ENCODE results near the gene HPN.
"Not testable (repeated sequence)": the region's sequence is repeated elsewhere in the genome, so short reads cannot be mapped to it uniquely, and the experiment has no call there.

The HPN gene

GRCh38 chr19:35099897-35100275, 58.4 kb downstream of the HPN start:
- no peaks in the 10 kb centered on the region for H3K36me3 ChIP-seq (ENCODE audit: insufficient read depth, low read length)
- no peaks in the 10 kb centered on the region for H3F3A ChIP-seq (ENCODE audit: insufficient read depth, low read length)
- no peaks in the 10 kb centered on the region for H3K27me3 ChIP-seq (ENCODE audit: insufficient read depth, low read length)
- H4K20me1 ChIP-seq (ENCODE audit: insufficient read depth, low read length), result no peaks in the 10 kb centered on the region
- H3K4me1 ChIP-seq (ENCODE audit: insufficient read depth, low read length, severe bottlenecking), result no peaks in the 10 kb centered on the region
- no peaks in the 10 kb centered on the region for H3K9me3 ChIP-seq (ENCODE audit: low read length)
- no peak overlapping the region for H2AFZ ChIP-seq (ENCODE audit: low read length)
- no peak overlapping the region for H3K27ac ChIP-seq (ENCODE audit: low read depth, low read length, poor library complexity, severe bottlenecking)
- TF ChIP-seq, protein P1, sequence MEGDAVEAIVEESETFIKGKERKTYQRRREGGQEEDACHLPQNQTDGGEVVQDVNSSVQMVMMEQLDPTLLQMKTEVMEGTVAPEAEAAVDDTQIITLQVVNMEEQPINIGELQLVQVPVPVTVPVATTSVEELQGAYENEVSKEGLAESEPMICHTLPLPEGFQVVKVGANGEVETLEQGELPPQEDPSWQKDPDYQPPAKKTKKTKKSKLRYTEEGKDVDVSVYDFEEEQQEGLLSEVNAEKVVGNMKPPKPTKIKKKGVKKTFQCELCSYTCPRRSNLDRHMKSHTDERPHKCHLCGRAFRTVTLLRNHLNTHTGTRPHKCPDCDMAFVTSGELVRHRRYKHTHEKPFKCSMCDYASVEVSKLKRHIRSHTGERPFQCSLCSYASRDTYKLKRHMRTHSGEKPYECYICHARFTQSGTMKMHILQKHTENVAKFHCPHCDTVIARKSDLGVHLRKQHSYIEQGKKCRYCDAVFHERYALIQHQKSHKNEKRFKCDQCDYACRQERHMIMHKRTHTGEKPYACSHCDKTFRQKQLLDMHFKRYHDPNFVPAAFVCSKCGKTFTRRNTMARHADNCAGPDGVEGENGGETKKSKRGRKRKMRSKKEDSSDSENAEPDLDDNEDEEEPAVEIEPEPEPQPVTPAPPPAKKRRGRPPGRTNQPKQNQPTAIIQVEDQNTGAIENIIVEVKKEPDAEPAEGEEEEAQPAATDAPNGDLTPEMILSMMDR (IDR thresholded peaks at IDR 0.05; ENCODE audit: low read length), result no peak
- TF ChIP-seq EZH2 (IDR thresholded peaks at IDR 0.05; ENCODE audit: borderline replicate concordance, low read length), result no peak
- H3K79me2 ChIP-seq (ENCODE audit: insufficient read depth, low read length), result no peaks in the 10 kb centered on the region
- H3K4me2 ChIP-seq (ENCODE audit: low read length), result no peak overlapping the region
- H3K9me2 ChIP-seq (ENCODE audit: low read depth, low read length), result no peaks in the 10 kb centered on the region
- no peak overlapping the region for H3K9ac ChIP-seq (ENCODE audit: low read length)
- no peak overlapping the region for H3K4me3 ChIP-seq (ENCODE audit: low read depth, low read length, poor library complexity, severe bottlenecking)

DNA sequence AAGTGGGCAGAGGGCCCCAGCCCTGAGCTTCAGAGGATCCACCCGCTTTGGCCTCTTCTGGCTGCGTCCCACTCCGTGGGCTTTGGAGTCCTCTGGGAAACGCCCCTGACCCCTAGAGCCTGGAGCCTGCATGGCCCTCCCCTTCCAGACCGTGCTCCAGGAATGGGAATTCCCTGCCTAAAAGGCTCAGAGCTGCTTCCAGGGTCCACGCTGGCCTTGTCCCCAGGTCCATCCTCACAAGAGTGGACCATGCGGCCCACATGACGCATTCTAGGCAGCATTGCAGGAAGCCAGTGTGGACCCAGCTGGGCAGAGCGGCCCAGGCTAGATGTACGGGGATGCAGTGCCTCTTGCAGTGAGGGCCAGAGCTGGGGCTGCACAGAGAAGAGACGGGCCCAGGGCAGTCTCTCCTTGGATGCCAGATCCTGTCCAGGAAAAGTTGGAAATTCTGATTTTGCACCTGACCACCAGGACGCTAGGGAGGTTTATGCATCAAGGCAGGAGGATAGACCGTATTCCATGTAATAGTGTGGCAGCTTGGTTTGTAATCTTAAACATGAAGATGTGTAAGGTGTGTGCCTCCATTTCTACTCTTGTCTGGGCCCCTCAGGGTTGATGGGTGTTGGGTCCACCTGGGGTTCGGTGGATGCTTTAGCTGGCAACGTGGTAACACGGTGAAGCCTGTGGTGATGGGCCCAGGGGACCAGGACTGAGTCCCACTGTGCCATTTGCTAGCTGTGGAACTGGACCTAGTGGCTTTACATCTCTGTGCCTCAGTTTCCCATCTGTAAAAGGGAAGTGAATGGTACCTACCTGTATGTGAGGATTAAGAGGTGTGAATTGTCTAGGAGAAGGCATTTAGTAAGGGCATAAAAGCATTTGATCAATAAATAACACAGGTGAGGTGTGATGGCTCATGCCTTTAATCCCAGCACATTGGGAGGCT, 59.3 kb downstream of the HPN start:
- Histone ChIP-seq H3K27ac (ENCODE audit: low read depth, low read length, poor library complexity, severe bottlenecking) (no peak overlapping the region), H3K36me3 (ENCODE audit: insufficient read depth, low read length) (no peaks in the 10 kb centered on the region), H2AFZ (ENCODE audit: low read length) (no peak overlapping the region), H3K9me2 (ENCODE audit: low read depth, low read length) (no peaks in the 10 kb centered on the region), H3K4me2 (ENCODE audit: low read length) (no peak overlapping the region), H3K27me3 (ENCODE audit: insufficient read depth, low read length) (no peaks in the 10 kb centered on the region), H3K9ac (ENCODE audit: low read length) (no peak overlapping the region), H3K4me3 (ENCODE audit: low read depth, low read length, poor library complexity, severe bottlenecking) (no peak overlapping the region), H3K9me3 (ENCODE audit: low read length) (no peaks in the 10 kb centered on the region), H3F3A (ENCODE audit: insufficient read depth, low read length) (no peaks in the 10 kb centered on the region), H3K79me2 (ENCODE audit: insufficient read depth, low read length) (no peaks in the 10 kb centered on the region), H3K4me1 (ENCODE audit: insufficient read depth, low read length, severe bottlenecking) (no peaks in the 10 kb centered on the region), H4K20me1 (ENCODE audit: insufficient read depth, low read length) (no peaks in the 10 kb centered on the region)
- TF ChIP-seq, protein P1 (IDR thresholded peaks at IDR 0.05; ENCODE audit: low read length), result no peak
- no peak for TF ChIP-seq EZH2 (IDR thresholded peaks at IDR 0.05; ENCODE audit: borderline replicate concordance, low read length)

DNA sequence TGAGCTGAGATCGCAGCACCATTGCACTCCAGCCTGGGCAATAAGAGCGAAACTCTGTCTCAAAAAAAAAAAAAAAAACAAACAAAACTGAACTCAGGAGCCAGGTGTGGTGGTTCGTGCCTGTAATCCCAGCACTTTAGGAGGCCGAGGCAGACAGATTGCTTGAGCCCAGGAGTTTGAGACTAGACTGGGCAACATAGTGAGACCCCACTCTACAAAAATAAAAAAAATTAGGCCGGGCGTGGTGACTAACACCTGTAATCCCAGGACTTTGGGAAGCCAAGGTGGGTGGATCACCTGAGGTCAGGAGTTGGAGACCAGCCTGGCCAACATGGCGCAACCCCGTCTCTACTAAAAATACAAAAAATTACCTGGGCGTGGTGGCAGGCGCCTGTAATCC, 60.4 kb downstream of the HPN start:
- H4K20me1 ChIP-seq (ENCODE audit: insufficient read depth, low read length); H3K79me2 ChIP-seq (ENCODE audit: insufficient read depth, low read length); H3K36me3 ChIP-seq (ENCODE audit: insufficient read depth, low read length); H3K4me3 ChIP-seq (ENCODE audit: low read depth, low read length, poor library complexity, severe bottlenecking); H2AFZ ChIP-seq (ENCODE audit: low read length); H3K9ac ChIP-seq (ENCODE audit: low read length); H3F3A ChIP-seq (ENCODE audit: insufficient read depth, low read length); H3K27me3 ChIP-seq (ENCODE audit: insufficient read depth, low read length); H3K9me2 ChIP-seq (ENCODE audit: low read depth, low read length); H3K27ac ChIP-seq (ENCODE audit: low read depth, low read length, poor library complexity, severe bottlenecking); H3K4me1 ChIP-seq (ENCODE audit: insufficient read depth, low read length, severe bottlenecking); H3K4me2 ChIP-seq (ENCODE audit: low read length); H3K9me3 ChIP-seq (ENCODE audit: low read length): not testable (repeated sequence)

- not testable (repeated sequence) for H3K4me1 ChIP-seq (ENCODE audit: insufficient read depth, low read length, severe bottlenecking); H3F3A ChIP-seq (ENCODE audit: insufficient read depth, low read length); H3K9me3 ChIP-seq (ENCODE audit: low read length); H3K79me2 ChIP-seq (ENCODE audit: insufficient read depth, low read length); H3K9me2 ChIP-seq (ENCODE audit: low read depth, low read length); H3K27me3 ChIP-seq (ENCODE audit: insufficient read depth, low read length); H3K4me2 ChIP-seq (ENCODE audit: low read length); H3K27ac ChIP-seq (ENCODE audit: low read depth, low read length, poor library complexity, severe bottlenecking); H3K36me3 ChIP-seq (ENCODE audit: insufficient read depth, low read length); H3K4me3 ChIP-seq (ENCODE audit: low read depth, low read length, poor library complexity, severe bottlenecking); H4K20me1 ChIP-seq (ENCODE audit: insufficient read depth, low read length); H2AFZ ChIP-seq (ENCODE audit: low read length); H3K9ac ChIP-seq (ENCODE audit: low read length)
Observed at GRCh38 chr19:35103614-35104013, 62.1 kb downstream of the HPN start.
